ENCODE data around the gene FOXA2.
"Not testable (repeated sequence)": the region's sequence is repeated elsewhere in the genome, so short reads cannot be mapped to it uniquely, and the experiment has no call there.

The FOXA2 gene

DNA sequence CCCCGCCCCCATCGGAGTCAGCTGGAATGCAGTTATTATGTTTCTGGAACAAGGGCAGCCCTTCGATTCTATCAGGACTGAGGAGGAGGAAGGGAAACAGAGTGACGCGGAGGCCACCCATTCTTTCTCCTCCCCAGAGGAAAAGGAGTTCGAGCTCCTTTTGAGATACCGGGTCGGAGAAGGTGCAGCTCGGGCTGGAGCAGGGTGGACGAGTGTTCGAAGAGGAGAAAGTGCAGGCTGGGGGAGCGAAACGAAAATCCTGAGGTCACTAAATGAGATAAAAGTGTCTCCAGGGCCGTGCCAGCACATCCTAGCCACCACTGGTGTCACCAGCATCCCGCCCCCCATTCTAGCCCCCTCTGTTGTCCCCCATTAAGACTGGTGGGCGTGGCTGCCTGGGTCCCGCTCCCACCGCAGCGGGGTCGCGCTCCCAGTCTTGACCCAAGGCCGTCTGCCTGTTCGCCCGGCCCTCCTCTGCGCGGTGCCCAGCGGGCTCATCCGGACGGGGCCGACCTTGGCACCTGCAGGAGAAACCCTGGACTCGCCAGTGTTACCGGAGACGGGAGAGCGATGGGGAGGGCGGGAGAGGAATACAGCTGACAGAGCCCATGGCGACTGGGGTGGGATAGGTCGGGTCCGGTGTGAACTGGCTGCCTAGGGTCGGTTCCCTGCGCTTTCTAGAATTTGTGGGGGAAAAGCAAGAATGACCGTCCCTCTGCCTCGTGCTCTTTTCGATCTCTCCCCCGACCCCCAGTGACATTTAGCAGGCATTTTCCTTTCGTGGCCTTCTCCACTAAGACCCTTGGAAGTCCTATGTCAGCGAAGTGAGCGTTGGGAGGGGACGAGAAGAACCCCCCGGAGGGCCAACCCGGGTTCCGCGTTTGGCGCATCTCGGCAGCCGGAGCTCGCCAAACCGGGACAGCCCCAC lies 16.2 kb downstream of the FOXA2 start:
- DNase-seq (ENCODE audit: low read depth in 2 of 2) = no peak

DNA sequence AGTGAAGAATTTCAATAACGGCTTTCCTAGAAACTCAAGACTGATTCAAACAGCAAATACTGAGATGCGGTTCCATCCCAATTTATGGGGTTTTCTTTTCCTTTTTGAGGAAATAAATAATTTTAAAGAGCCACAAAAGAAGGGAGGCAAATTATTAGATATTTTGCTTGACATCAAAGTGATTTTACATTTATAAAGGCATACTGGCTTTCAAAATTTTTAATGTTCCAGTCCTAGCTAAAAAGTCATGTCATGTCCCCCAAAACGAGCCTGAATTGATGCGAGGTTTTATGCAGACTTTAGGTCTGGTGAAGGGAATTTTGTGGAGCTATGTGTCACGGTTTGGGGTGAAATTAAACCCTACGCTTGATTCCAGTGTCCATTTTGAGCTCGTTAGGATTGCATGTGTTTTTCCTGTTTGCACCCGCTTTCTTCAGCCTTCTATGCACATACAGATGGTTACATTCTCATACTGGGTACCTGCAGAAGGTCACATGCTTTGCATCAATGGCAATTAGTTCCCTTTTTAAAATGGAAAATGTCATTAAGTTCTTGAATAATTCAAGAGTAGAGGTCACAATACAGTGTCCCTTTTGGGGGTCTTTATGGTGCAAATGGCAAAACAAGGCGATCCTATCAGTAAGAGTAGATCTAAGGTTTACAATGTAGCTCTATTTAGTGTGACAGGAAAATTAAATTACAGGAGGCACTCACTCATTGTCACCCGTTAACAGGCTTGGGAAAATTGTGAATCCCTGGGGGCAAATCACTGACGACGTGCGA lies 17.3 kb downstream of the FOXA2 start:
- no peak for DNase-seq (ENCODE audit: low read depth in 2 of 2)

DNA sequence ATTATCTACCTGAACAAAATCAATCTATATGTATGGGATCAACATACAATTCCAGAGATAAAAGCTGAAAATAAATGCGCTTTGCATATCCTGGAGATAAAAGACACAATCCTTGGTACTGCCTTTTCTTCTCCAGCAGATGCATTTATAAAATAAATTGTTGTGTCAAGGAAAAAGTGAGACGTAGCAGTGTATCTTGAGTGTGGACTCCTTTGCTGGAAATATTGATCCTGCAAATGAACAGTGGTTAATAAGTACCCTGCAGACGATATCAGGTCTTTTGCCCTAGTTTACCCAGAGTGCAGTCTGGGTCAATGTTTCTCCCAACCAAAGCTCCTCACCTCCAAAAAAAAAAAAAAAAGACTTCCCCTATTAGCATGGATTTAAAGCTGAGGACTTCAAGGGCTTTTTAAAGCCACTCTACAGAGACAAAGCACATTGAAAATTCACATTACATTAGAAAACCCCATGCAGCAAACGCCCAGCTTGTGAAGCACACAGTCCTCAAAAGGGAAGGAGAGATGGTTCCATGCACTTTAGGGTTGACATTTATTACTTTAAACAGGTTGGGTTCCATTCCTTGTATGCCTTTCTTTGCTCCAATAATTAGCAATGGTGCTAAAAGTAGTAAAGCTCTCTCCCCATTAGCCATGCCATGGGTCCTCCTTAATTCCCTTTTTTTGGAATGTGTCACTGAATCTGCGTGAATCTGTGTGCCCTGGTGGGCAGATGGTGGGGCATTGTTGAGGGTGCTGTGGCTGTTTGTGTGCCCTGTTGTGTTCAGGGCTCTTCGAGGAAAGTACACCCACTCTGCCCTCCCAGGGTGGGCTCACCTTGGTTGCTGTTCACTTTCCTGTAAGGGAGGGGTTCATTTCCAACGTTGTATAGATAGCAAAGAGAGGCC lies 21.1 kb downstream of the FOXA2 start:
- no peak for DNase-seq (ENCODE audit: low read depth in 2 of 2)

DNA sequence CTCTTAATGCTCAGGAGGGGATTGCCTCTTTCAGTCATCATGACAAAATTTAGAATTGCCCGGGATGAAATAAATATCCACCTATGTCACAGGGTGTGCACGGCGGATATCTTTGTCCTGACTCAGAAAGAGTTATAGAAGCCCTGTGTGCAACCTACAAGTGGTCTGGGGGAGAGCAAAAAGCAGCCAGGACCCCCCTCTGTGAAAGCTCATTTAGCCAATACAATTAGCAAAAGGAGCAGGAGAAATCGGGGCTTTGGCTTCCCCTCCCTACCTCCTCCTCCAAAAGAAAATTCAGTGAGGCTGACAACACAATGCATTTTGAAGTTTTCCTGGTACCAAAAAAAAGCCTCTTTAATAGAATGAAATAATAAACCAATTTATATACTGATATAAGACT lies 21.8 kb downstream of the FOXA2 start:
- no peak for DNase-seq (ENCODE audit: low read depth in 2 of 2)

DNA sequence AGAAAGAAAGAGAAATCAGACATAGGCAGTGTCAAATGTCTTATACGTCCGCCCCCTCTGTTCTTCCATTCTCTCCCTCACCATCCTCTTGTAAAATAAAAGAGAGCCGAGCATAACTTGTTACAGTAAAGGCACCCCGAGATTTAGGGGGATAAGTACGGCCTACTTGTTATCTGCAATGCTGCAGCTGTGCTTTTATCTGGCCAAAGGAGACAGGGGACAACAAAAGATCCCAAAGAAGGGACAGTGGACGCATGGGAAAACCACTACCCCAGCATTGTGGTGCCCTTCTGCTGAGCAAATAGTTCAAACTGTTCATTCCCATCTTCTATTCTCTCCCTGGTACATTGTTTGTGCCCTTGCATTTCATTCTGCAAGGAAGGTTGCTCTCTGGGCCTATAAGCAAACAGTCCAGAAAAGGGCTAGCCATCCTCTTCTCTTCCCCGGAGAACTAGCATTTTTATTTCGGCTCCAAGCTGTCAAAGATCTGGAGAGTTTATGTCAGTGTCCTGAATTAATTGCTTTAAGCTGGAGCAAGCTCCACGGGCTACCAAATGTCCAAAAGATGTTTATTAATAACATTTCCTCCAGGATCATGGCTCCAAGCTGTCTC lies 22.3 kb downstream of the FOXA2 start:
- no peak for DNase-seq (ENCODE audit: low read depth in 2 of 2)

DNA sequence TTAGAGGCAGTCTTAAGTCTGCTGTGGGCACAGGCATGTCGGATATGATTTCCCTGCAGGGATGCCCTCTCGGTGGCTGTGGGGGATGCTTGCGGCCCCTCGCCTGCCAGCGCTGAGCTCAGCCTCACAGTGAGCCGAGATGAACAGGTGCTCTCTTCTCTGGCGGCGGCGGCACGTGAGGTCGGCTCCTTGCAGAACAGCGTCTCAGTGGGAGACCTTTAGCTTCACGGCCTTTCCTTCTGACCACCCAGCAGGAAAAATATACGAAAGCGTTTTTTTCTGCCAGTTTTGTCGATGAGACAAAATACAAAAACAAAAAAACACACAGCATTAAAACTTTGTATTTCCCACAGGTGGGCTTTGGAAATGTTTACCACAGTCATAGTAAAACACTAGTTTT lies 23.6 kb downstream of the FOXA2 start:
- DNase-seq (ENCODE audit: low read depth in 2 of 2) = no peak

DNA sequence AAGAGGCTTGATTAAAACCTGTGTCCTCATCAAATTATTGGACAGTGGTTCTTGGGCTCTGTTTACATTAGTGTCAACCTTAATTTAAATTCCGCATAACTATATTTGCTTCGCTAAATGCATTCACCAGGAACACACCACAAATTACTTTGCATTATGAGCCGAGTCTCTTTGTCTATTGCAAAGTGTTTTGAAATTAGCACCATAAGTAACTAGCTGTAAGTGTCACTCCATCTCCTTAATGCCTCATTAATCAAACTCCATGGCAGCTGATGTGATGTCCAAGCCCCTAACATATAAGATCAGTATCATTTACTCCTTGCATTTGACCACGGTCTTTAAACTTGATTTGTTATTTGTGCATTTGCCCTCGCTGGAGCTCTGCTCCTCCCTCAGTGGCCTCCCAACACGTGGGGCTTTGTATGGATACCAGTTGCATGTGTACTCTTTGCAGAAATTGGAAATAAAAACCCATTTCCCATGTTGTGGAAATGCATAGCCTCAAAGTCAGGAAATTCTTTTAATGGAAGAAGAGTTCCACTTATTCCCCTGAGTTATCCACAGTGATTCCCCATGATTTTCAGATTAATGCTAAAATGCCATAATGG lies 24.6 kb downstream of the FOXA2 start:
- no peak for DNase-seq (ENCODE audit: low read depth in 2 of 2)

DNA sequence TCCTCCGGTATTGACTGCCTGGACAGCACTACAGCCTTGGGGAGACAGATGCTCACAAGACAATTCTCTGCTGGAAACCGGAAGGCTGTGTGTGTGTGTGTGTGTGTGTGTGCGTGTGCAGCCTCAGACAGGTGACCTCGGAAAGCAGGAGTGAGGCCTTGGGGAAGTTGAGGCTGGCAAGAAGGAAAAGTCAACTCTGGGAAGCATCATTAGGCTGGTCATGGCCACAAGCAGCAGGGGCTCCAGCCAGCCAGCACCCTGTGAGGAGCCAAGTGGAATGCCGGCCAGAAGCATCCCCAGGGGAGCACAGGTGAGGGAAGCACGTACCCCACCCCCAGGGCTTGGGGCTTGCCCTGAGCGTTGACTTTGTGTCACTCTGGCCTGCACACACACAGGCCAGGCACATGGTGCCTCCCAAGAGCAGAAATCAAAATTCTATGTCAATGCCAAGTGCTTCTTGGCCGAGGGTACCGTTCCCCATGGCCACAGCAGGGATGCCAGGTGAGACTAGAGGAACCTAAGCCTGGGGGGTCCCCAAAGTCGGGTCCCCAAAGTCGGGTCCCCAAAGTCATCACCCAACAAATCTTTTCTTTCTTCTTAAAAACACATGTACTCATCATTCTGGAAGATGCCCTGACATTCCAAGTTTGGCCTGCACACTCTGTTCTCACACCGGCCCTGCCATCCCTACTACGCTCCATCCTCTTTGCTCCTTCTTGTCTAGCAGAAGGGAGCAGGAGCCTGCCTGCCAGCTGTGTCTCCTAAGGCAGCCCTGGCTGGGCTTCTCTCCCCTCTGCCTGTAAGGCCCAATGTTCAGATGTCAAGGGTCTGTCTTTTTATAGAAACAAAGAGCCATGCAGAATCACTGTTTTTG lies 26.7 kb downstream of the FOXA2 start:
- no peak for DNase-seq (ENCODE audit: low read depth in 2 of 2)

DNA sequence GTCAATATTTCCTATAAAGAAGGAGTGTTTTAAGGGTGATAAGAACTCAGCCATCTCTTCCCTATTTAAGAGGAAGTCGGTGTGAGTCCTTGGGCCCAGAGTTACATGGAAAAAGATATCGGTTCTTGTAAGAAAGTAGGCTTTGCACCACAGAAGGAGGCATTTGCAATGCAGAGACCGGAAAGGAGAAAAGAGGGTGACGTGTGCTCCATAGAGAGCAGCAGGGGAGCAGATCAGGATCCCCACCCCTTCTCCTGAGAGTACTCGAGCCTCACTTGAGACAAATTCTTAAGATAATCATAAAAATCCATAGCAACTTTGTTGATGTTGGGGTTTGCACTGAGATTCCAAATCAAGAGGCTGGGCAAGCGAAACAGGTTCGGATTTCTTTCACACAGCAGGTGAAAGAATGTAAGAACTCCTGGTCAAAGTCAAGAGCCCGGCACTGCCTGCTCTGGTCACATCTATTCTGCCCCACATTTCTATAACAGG lies 27.8 kb downstream of the FOXA2 start:
- DNase-seq (ENCODE audit: low read depth in 2 of 2) = no peak

DNA sequence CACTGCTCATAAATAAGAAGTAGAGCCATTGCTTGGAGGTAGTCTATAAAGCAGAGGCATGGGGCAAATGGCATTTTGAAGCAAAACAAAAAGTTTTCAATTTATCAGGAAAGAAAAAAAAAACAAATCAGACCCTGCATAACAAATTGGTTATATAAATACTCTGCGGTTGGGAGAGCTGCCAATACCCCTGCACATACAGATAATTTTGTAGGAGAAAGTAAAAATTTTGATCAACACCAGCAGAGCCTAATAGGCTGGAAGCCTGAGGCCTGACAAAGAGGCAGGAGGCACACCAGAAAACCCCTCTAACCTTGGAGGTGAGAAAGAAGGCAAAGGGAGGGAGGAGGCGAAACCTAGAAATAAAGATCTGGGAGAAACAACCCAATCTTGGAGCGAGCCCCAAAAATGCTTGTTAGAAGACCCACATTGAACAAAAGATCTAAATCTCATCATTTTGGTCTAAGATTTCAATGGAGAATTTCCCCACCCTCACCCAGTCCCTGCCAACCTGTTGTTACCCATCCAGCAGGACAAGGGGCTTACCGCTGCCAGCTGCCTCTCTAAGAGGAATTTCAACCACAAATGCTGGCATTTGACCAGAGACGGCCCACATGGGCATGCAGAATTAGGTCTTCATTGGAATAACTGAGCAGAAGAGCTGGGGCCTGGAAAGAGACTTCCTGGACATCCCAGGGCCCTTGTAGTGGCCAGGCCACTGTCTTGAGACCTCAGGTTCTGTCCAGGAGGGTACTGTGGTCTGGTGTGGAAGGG lies 28.4 kb downstream of the FOXA2 start:
- no peak for DNase-seq (ENCODE audit: low read depth in 2 of 2)

DNA sequence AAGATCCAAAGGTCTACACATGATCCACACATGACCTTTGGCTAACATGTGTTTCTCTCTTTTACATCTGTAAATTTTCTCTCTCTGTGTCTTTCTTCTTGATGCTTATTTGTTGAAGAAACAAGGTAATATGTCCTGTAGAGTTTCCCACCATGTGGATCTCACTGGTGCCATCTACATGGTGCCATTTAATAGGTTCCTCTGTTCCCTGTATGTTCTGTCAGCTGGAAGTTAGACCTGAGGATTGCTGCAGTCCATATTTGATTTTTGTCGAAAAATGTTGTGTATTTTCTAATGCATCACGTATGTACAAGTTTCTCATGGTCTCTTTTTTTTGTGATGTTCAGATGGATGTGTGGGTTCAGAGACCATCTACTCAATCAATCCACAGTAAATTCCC lies 30.0 kb downstream of the FOXA2 start:
- no peak for DNase-seq (ENCODE audit: low read depth in 2 of 2)

DNA sequence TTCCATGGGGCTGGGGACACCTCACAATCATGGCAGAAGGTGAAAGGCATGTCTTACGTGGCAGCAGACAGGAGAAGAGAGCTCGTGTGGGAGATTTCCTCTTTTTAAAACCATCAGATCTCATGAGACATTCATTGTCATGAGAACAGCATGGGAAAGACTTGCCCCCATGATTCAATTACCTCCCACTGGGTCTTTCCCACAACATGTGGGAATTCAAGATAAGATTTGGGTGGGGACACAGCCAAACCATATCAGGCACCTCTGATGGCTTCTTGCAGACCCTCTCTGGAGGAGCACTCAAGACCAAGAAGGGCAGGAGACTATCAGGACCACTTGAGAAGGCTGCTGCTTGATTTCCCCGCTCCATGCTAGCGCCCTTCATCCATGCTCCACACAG lies 33.9 kb downstream of the FOXA2 start:
- not testable (repeated sequence) for DNase-seq (ENCODE audit: low read depth in 2 of 2)

DNA sequence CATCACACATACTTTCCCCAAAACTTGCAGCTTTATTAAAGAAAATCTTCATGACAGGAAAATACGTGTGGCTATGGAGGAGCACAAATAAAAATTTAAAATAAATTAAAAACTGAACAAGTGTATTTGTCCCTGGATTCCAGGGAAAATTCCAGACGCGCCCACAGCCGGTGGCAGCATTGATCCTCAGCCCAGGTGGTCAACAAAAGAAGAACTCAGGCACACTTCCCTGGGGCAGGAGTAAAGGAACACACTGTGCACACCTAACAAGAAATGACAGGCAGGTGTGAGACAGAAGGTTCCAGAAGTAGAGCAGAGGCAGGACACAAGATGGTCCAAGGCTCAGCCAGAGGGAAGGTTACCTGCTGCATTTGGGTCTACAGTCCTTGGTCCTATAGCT lies 36.3 kb downstream of the FOXA2 start:
- no peak for DNase-seq (ENCODE audit: low read depth in 2 of 2)

DNA sequence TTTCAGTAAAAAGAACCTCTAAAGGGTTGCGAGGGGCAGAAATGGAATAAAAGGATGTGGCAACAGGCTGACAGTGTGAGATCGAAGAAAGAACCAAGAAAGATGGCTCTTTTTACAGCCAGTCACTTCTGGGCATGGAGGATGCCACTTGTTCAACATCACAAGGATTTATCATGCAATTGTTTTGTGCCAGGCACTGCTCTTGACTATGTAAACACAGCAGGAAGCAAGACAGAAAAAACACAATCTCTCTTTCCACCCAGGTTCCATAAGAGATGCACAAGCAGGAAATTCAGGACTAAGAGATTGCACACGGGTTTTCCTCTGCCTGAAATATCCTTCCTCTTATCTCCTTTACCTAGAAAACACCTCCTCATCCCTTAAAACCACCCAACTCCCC lies 38.0 kb downstream of the FOXA2 start:
- no peak for DNase-seq (ENCODE audit: low read depth in 2 of 2)

DNA sequence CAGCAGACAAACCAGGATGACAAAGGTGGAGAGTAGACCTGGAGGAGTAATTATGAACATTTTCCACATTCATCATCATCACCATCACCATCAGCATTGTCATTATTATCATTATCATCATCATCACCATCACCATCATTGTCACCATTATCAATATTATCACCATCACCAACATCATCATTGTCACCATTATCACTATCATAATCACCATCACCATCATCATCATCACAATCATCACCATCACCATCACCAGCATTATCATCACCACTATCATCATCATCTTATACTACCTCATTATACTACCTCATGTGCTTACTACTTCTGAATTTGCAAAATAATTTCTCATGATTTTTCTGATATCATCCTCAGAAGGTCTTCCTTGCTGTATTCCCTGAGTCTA lies 39.3 kb downstream of the FOXA2 start:
- no peak for DNase-seq (ENCODE audit: low read depth in 2 of 2)

DNA sequence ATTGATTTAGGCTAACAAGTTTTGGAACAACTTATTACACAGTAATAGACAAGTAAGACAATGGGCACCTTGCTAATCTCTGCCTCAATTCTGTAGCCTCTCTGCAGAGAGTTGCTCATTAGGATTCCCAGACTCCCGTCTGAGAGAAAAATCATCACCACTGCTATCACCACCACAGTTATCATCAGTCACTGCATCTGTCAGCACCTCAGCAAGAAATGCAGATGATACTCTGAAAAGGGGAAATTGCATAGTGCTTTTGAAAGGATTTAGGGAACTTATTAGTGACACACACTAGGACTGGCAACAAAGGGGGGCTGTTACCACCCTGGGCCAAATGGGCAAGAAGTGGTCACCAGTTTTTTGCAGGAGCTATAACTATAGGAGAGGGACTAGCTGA lies 39.9 kb downstream of the FOXA2 start:
- DNase-seq (ENCODE audit: low read depth in 2 of 2) = no peak

DNA sequence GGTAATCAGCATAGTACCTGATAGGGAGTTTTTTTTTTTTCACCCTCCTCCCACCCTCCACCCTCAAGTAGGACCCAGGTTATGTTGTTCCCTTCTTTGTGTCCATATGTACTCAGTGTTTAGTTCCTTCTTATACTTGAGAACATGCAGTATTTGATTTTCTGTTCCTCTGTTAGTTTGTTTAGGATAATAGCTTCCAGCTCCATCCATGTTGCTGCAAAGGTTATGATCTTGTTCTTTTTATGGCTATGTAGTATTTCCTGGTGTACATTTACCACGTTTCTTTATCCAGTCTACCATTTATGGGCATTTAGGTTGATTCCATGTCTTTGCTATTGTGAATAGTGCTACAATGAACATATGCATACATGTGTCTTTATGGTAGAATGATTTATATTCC lies 41.9 kb downstream of the FOXA2 start:
- DNase-seq (ENCODE audit: low read depth in 2 of 2) = no peak

DNA sequence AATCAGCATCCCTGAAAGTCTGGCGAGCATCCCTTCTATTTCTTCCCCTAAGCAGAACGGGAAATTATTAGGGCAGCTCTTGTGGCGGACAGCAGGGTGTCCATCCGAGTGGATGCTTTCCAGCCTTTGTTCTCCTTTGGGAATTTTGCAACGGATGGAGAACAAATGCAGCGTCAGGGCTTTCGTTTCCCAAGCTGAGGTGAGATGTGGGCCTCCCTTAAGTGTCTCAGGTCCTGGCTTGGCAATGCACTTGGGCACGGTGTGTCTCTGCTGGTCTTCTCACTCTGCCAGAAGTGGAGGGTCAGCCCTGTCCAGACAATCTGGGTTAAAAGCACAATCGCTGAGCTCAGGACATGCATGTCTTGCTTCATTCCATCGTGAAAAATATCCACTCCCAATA lies 43.5 kb downstream of the FOXA2 start:
- DNase-seq (ENCODE audit: low read depth in 2 of 2) = no peak

Data from stimulated activated CD4-positive, alpha-beta T cell treated with anti-CD3 and anti-CD28 coated beads, Interleukin-12 subunit alpha, Interleukin-12 subunit beta, amount 100 ng/mL, for 24 hours (primary cell).